ENCODE measurements around the gene AADAT. TPM values are rescaled to one million over a fixed set of nuclear protein-coding genes. Genes with fewer than 3 reads are reported as not detected.
"Not testable (repeated sequence)": the region's sequence is repeated elsewhere in the genome, so short reads cannot be mapped to it uniquely, and the experiment has no call there.

AADAT gene
- total RNA-seq, 1 experiment from 2014 or later = 5.4 TPM

DNA sequence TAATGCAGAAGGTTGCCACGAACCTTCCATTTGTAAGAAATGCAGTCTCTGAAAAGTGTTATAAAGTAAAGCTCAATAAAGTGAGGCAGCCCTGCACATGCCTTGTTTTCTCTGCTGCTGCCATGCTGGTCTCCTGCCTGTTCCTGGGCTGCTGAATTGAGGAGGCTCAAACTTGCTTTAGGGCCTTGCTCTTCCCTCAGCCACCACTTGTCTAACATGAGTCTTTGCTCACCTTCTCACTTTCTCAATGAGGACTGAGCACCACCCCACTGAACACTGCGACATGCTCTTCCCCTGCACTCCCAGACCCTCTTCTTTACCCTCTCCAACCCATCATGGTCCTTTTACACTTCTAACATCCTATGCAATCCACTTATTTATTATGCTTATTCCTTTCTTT lies 38.4 kb downstream of the AADAT start:
- no TSS peak for BruUV-seq (replicated peaks)
- peaks cover 3% of the 10 kb centered on the region for H3K4me1 ChIP-seq (ENCODE audit: insufficient read depth, low read length, poor library complexity, severe bottlenecking)
- H3K27ac ChIP-seq (ENCODE audit: low read depth, low read length, poor library complexity, severe bottlenecking) = no peak overlapping the region
- no peaks in the 10 kb centered on the region for H3K27me3 ChIP-seq (replicated peaks; ENCODE audit: insufficient read depth, low read depth, low read length, poor library complexity)
- H3K36me3 ChIP-seq (ENCODE audit: insufficient read depth, low read length, poor library complexity, severe bottlenecking) = no peaks in the 10 kb centered on the region
- no peak for DNase-seq (ENCODE audit: low spot score)
- H3K9me3 ChIP-seq (ENCODE audit: low read depth, low read length, poor library complexity, severe bottlenecking) = no peaks in the 10 kb centered on the region
- intact Hi-C loops (cut with micrococcal nuclease; ENCODE audit: unreplicated experiment) = loop anchor here (5.0 kb wide), 1 partner anchor 439 kb away; the partner anchor contains the start of gene NEK1
- no peak overlapping the region for H3K4me3 ChIP-seq (ENCODE audit: low read depth, low read length, poor library complexity, severe bottlenecking)
- ChIA-PET CTCF (no interaction called here), POLR2A (ENCODE audit: low non-redundant PET) (no interaction called here)
- TF ChIP-seq, protein P1, sequence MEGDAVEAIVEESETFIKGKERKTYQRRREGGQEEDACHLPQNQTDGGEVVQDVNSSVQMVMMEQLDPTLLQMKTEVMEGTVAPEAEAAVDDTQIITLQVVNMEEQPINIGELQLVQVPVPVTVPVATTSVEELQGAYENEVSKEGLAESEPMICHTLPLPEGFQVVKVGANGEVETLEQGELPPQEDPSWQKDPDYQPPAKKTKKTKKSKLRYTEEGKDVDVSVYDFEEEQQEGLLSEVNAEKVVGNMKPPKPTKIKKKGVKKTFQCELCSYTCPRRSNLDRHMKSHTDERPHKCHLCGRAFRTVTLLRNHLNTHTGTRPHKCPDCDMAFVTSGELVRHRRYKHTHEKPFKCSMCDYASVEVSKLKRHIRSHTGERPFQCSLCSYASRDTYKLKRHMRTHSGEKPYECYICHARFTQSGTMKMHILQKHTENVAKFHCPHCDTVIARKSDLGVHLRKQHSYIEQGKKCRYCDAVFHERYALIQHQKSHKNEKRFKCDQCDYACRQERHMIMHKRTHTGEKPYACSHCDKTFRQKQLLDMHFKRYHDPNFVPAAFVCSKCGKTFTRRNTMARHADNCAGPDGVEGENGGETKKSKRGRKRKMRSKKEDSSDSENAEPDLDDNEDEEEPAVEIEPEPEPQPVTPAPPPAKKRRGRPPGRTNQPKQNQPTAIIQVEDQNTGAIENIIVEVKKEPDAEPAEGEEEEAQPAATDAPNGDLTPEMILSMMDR (conservative IDR thresholded peaks at IDR 0.05; ENCODE audit: low read depth, low read length) = no peak
- TF ChIP-seq EZH2 (IDR thresholded peaks at IDR 0.05; ENCODE audit: borderline replicate concordance, low read depth, low read length, poor library complexity, severe bottlenecking) = no peak

- POLR2A ChIA-PET (ENCODE audit: low non-redundant PET) = interaction anchor here (0.6 kb wide), 1 partner anchor 245 kb away, joined by 3 read pairs; no protein-coding TSS in a partner anchor
These were observed 40.0 kb downstream of the AADAT start for GRCh38 chr4:170049766-170050165.

GRCh38 chr4:170047771-170048354 lies 41.9 kb downstream of the AADAT start:
- DNase-seq (ENCODE audit: low spot score) = peak; percentile 75
- no TSS peak for BruUV-seq (replicated peaks)

More at GRCh38 chr4:170049766-170050165, 40.0 kb downstream of the AADAT start:
- intact Hi-C loops (cut with micrococcal nuclease; ENCODE audit: unreplicated experiment) = loop anchor here (2.0 to 5.0 kb wide), 2 partner anchors 41 to 437 kb away; partner anchors contain the start of gene NEK1
- no peak for DNase-seq (ENCODE audit: low spot score)
- no peak overlapping the region for H3K4me3 ChIP-seq (ENCODE audit: low read depth, low read length, poor library complexity, severe bottlenecking)
- no peak overlapping the region for H3K27ac ChIP-seq (ENCODE audit: low read depth, low read length, poor library complexity, severe bottlenecking)
- no peaks in the 10 kb centered on the region for H3K9me3 ChIP-seq (ENCODE audit: low read depth, low read length, poor library complexity, severe bottlenecking)
- CTCF ChIA-PET = interaction anchor here (0.7 kb wide), 1 partner anchor 23 kb away, joined by 3 read pairs; the partner anchor contains the start of gene MFAP3L
- H3K27me3 ChIP-seq (replicated peaks; ENCODE audit: insufficient read depth, low read depth, low read length, poor library complexity) = no peaks in the 10 kb centered on the region
- TF ChIP-seq, protein P1 (conservative IDR thresholded peaks at IDR 0.05; ENCODE audit: low read depth, low read length) = no peak
- no peak for TF ChIP-seq EZH2 (IDR thresholded peaks at IDR 0.05; ENCODE audit: borderline replicate concordance, low read depth, low read length, poor library complexity, severe bottlenecking)
- H3K36me3 ChIP-seq (ENCODE audit: insufficient read depth, low read length, poor library complexity, severe bottlenecking) = no peaks in the 10 kb centered on the region
- no TSS peak for BruUV-seq (replicated peaks)
- H3K4me1 ChIP-seq (ENCODE audit: insufficient read depth, low read length, poor library complexity, severe bottlenecking) = peaks cover 3% of the 10 kb centered on the region

GRCh38 chr4:170046156-170046555 lies 43.6 kb downstream of the AADAT start:
- POLR2A ChIA-PET (ENCODE audit: low non-redundant PET); H3K36me3 ChIP-seq (ENCODE audit: insufficient read depth, low read length, poor library complexity, severe bottlenecking); H3K27ac ChIP-seq (ENCODE audit: low read depth, low read length, poor library complexity, severe bottlenecking); BruUV-seq (replicated peaks); H3K9me3 ChIP-seq (ENCODE audit: low read depth, low read length, poor library complexity, severe bottlenecking); intact Hi-C loops (cut with micrococcal nuclease; ENCODE audit: unreplicated experiment); H3K4me1 ChIP-seq (ENCODE audit: insufficient read depth, low read length, poor library complexity, severe bottlenecking); H3K4me3 ChIP-seq (ENCODE audit: low read depth, low read length, poor library complexity, severe bottlenecking); CTCF ChIA-PET; H3K27me3 ChIP-seq (replicated peaks; ENCODE audit: insufficient read depth, low read depth, low read length, poor library complexity); DNase-seq (ENCODE audit: low spot score): not testable (repeated sequence)

More at GRCh38 chr4:170047771-170048354, 41.9 kb downstream of the AADAT start:
- H3K27me3 ChIP-seq (replicated peaks; ENCODE audit: insufficient read depth, low read depth, low read length, poor library complexity) = no peaks in the 10 kb centered on the region
- TF ChIP-seq EZH2 (IDR thresholded peaks at IDR 0.05; ENCODE audit: borderline replicate concordance, low read depth, low read length, poor library complexity, severe bottlenecking) = no peak
- TF ChIP-seq, protein P1 (conservative IDR thresholded peaks at IDR 0.05; ENCODE audit: low read depth, low read length) = peak; percentile 82
- no peak overlapping the region for H3K4me3 ChIP-seq (ENCODE audit: low read depth, low read length, poor library complexity, severe bottlenecking)
- CTCF ChIA-PET = interaction anchor here (0.5 to 1.0 kb wide), 4 partner anchors 238 to 435 kb away, joined by 3 to 9 read pairs (median 6); partner anchors contain the start of gene NEK1
- POLR2A ChIA-PET (ENCODE audit: low non-redundant PET) = no interaction called here
- intact Hi-C loops (cut with micrococcal nuclease; ENCODE audit: unreplicated experiment) = loop anchor here (1.0 to 2.0 kb wide), 2 partner anchors 43 to 238 kb away; no protein-coding TSS in a partner anchor
- H3K27ac ChIP-seq (ENCODE audit: low read depth, low read length, poor library complexity, severe bottlenecking) = no peak overlapping the region
- no peaks in the 10 kb centered on the region for H3K9me3 ChIP-seq (ENCODE audit: low read depth, low read length, poor library complexity, severe bottlenecking)
- no peaks in the 10 kb centered on the region for H3K36me3 ChIP-seq (ENCODE audit: insufficient read depth, low read length, poor library complexity, severe bottlenecking)
- peaks cover 3% of the 10 kb centered on the region for H3K4me1 ChIP-seq (ENCODE audit: insufficient read depth, low read length, poor library complexity, severe bottlenecking)

All from A673 (cell line).